CD4-positive, alpha-beta T cell (primary cell): ENCODE results near the gene UBXN11. TPM values are rescaled to one million over a fixed set of nuclear protein-coding genes. Genes with fewer than 3 reads are reported as not detected.
A peak's percentile ranks its signal among the peaks of the same experiment; 100 is the strongest.
"Not testable (repeated sequence)": the region's sequence is repeated elsewhere in the genome, so short reads cannot be mapped to it uniquely, and the experiment has no call there.

ENCODE experiments used
- ATAC-seq: fragments of 200-7000 bp; cut with Tn5 transposase; one replicate; pipeline ENCODE4 v1.10.0; 2022; ENCODE audit warnings: mild to moderate bottlenecking; ENCODE audit not compliant: poor library complexity
- CTCF ChIA-PET: fragments of 350-600 bp; sonication (Branson Sonifier 250); formaldehyde crosslinking; loops from one replicate; lab custom pipeline; 2021; ENCODE audit warnings: antibody characterized with exemption, inconsistent platforms; lab: Charles Lee
- POLR2A ChIA-PET: fragments of 350-600 bp; sonication (Branson Sonifier 250); formaldehyde crosslinking; loops from one replicate; lab custom pipeline; 2021; ENCODE audit warnings: antibody characterized with exemption, inconsistent platforms; lab: Charles Lee
- DNase-seq, 14 experiments: peaks; one replicate each; pipeline ENCODE4 v3.0.0-alpha.2; 2013 to 2020; ENCODE audit warnings: mixed read lengths in 2 of 14
- H3K27ac ChIP-seq, 2 donors: one replicate each; pipeline versions ENCODE4 v1.5.1 to v1.7.0; 2013; ENCODE audit warnings: low read length in 2 of 2, low read depth in 1 of 2, mild to moderate bottlenecking in 1 of 2
- H3K27me3 ChIP-seq, 2 experiments: 1 replicate in 1 of 2; 2 replicates in 1 of 2; pipeline versions ENCODE4 v1.6.1 to v1.7.0; 2013; ENCODE audit warnings: low read length in 2 of 2, control low read depth in 1 of 2, mild to moderate bottlenecking in 1 of 2, moderate library complexity in 1 of 2; ENCODE audit not compliant: insufficient read depth in 2 of 2, control insufficient read depth in 1 of 2
- H3K36me3 ChIP-seq: one replicate; pipeline ENCODE4 v1.6.1; 2013; ENCODE audit warnings: low read length, control low read depth; ENCODE audit not compliant: insufficient read depth
- H3K4me1 ChIP-seq: one replicate; pipeline ENCODE4 v1.6.1; 2013; ENCODE audit warnings: low read length, control low read depth; ENCODE audit not compliant: insufficient read depth
- H3K4me3 ChIP-seq: one replicate; pipeline ENCODE4 v1.5.1; 2013; ENCODE audit warnings: mild to moderate bottlenecking, low read length, moderate library complexity
- H3K9me3 ChIP-seq, 2 experiments: 1 replicate in 1 of 2; 2 replicates in 1 of 2; pipeline versions ENCODE4 v1.6.1 to v1.7.0; 2013; ENCODE audit warnings: low read length in 2 of 2, mild to moderate bottlenecking in 2 of 2, control low read depth in 1 of 2, moderate library complexity in 1 of 2; ENCODE audit not compliant: control insufficient read depth in 1 of 2, insufficient read depth in 1 of 2
- H3K27ac Mint-ChIP-seq: one replicate; pipeline ENCODE4 v1.8.0; 2020; ENCODE audit warnings: mixed read lengths
- H3K27me3 Mint-ChIP-seq: one replicate; pipeline ENCODE4 v1.8.0; 2021; ENCODE audit warnings: mixed read lengths
- H3K36me3 Mint-ChIP-seq: one replicate; pipeline ENCODE4 v1.8.0; 2021; ENCODE audit warnings: low read depth, mixed read lengths
- H3K4me1 Mint-ChIP-seq: one replicate; pipeline ENCODE4 v1.8.0; 2021; ENCODE audit warnings: low read depth, mixed read lengths
- H3K4me3 Mint-ChIP-seq: one replicate; pipeline ENCODE4 v1.8.0; 2020; ENCODE audit warnings: mild to moderate bottlenecking, mixed read lengths
- H3K9me3 Mint-ChIP-seq: one replicate; pipeline ENCODE4 v1.8.0; 2020; ENCODE audit warnings: mixed read lengths
- CTCF ChIP-seq: fragments of 200-600 bp; IDR thresholded peaks from one replicate; pipeline ENCODE4 v1.8.0; 2022; ENCODE audit warnings: antibody characterized with exemption, mild to moderate bottlenecking
- intact Hi-C, 2 experiments: fragments of 100-400 bp; cut with DNase I in 1 of 2; cut with micrococcal nuclease in 1 of 2; formaldehyde crosslinking; loops; one replicate each; pipeline versions ENCODE4 v1.15.1 to v1.9.0; 2023 to 2025; cut with DNase I, micrococcal nuclease
- total RNA-seq, 174 experiments: library from RNA in 2 of 174; stranded (reverse) in 2 of 174; gene quantifications; one replicate each; pipeline ENCODE4 v1.2.3 and lab custom pipeline; 2021 to 2026

The UBXN11 gene
- total RNA-seq, 2 experiments from 2014 or later = 39.3 to 42.3 TPM

- ATAC-seq = peak; percentile 86
Measured at GRCh38 chr1:26336477-26337205, 30.2 kb upstream of the UBXN11 start.

GRCh38 chr1:26335774-26336476 is 29.5 kb upstream of the UBXN11 start:
- TF ChIP-seq CTCF = no peak
- Histone ChIP-seq H3K36me3 (peaks cover 6% of the 10 kb centered on the region), H3K4me1 (peaks cover 20% of the 10 kb centered on the region), H3K27me3 (no peaks in the 10 kb centered on the region), H3K4me3 (peak overlapping the region; percentile 70), H3K9me3 (no peaks in the 10 kb centered on the region), H3K27ac (no peak overlapping the region)
- intact Hi-C loops = no loop called here
- Mint-ChIP-seq H3K27me3 (no peaks in the 10 kb centered on the region), H3K36me3 (no peaks in the 10 kb centered on the region), H3K27ac (no peak overlapping the region), H3K9me3 (no peaks in the 10 kb centered on the region), H3K4me3 (peak overlapping the region; percentile 86), H3K4me1 (peaks cover 8% of the 10 kb centered on the region)
- DNase-seq (peak in 1 of 14 experiments; percentile 24), ATAC-seq (peak; percentile 15)
- CTCF ChIA-PET = interaction anchor here (0.7 to 2.5 kb wide), 4 partner anchors 14 to 81 kb away, joined by 3 to 8 read pairs (median 3); no protein-coding TSS in a partner anchor
- POLR2A ChIA-PET = interaction anchor here (0.7 to 1.7 kb wide), 4 partner anchors 8 to 450 kb away, joined by 3 to 5 read pairs (median 4); no protein-coding TSS in a partner anchor

More at GRCh38 chr1:26336477-26337205, 30.2 kb upstream of the UBXN11 start:
- H3K27ac ChIP-seq = no peak overlapping the region
- no peaks in the 10 kb centered on the region for H3K27me3 Mint-ChIP-seq
- no peaks in the 10 kb centered on the region for H3K9me3 Mint-ChIP-seq
- peak overlapping the region; percentile 86 for H3K4me3 Mint-ChIP-seq
- peak; percentile 73 to 96 (median 88) for DNase-seq
- no peaks in the 10 kb centered on the region for H3K36me3 ChIP-seq
- H3K27ac Mint-ChIP-seq = no peak overlapping the region
- H3K4me3 ChIP-seq = peak overlapping the region; percentile 70
- no peaks in the 10 kb centered on the region for H3K27me3 ChIP-seq
- ChIA-PET POLR2A (interaction anchor here (0.7 to 1.7 kb wide), 4 partner anchors 9 to 449 kb away, joined by 3 to 5 read pairs (median 4); no protein-coding TSS in a partner anchor), CTCF (interaction anchor here (1.0 to 2.5 kb wide), 4 partner anchors 15 to 80 kb away, joined by 3 to 8 read pairs (median 3); no protein-coding TSS in a partner anchor)
- intact Hi-C loops = no loop called here
- no peaks in the 10 kb centered on the region for H3K9me3 ChIP-seq
- TF ChIP-seq CTCF = no peak
- H3K4me1 ChIP-seq = peaks cover 20% of the 10 kb centered on the region
- peaks cover 8% of the 10 kb centered on the region for H3K4me1 Mint-ChIP-seq
- H3K36me3 Mint-ChIP-seq = no peaks in the 10 kb centered on the region

- intact Hi-C loops, H3K9me3 Mint-ChIP-seq, H3K27ac ChIP-seq, H3K27me3 Mint-ChIP-seq, H3K27ac Mint-ChIP-seq, H3K4me1 Mint-ChIP-seq, H3K27me3 ChIP-seq, POLR2A ChIA-PET, H3K36me3 ChIP-seq, ATAC-seq, DNase-seq, H3K36me3 Mint-ChIP-seq, CTCF ChIA-PET, H3K4me3 Mint-ChIP-seq, H3K4me3 ChIP-seq, H3K9me3 ChIP-seq: not testable (repeated sequence)
- peaks cover 20% of the 10 kb centered on the region for H3K4me1 ChIP-seq
Measured at GRCh38 chr1:26333312-26333711, 26.9 kb upstream of the UBXN11 start.
